ENCODE results near the gene TAS2R14.

TAS2R14 gene

GRCh38 chr12:10939163-10939562 lies at the start of gene TAS2R14:
TSS of gene TAS2R14 (minus strand) at chr12:10939263. CDS start at chr12:10939207, 56 bp downstream.
- no peak for TF ChIP-seq RAD21 (IDR thresholded peaks at IDR 0.05; ENCODE audit: low read depth)
- TF ChIP-seq EGR1 (IDR thresholded peaks at IDR 0.05), result no peak
- TF ChIP-seq CEBPB (IDR thresholded peaks at IDR 0.05), result no peak
- no peak for TF ChIP-seq EP300 (IDR thresholded peaks at IDR 0.05; ENCODE audit: borderline replicate concordance)
- TF ChIP-seq TAF1 (IDR thresholded peaks at IDR 0.05; ENCODE audit: low read depth), result no peak

- no peak for TF ChIP-seq FOXM1 (IDR thresholded peaks at IDR 0.05; ENCODE audit: borderline replicate concordance, low read depth)
- no peak for TF ChIP-seq ZBTB7A (IDR thresholded peaks at IDR 0.05; ENCODE audit: low read depth)
- TF ChIP-seq, protein P1, sequence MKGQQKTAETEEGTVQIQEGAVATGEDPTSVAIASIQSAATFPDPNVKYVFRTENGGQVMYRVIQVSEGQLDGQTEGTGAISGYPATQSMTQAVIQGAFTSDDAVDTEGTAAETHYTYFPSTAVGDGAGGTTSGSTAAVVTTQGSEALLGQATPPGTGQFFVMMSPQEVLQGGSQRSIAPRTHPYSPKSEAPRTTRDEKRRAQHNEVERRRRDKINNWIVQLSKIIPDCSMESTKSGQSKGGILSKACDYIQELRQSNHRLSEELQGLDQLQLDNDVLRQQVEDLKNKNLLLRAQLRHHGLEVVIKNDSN (IDR thresholded peaks at IDR 0.05), result no peak
These were observed 47.7 kb upstream of the TAS2R14 start, which contains the start of gene TAS2R50 for GRCh38 chr12:10986812-10987211. TSS of gene TAS2R50 (minus strand) at chr12:10986912. CDS start at chr12:10986860, 52 bp downstream.

DNA sequence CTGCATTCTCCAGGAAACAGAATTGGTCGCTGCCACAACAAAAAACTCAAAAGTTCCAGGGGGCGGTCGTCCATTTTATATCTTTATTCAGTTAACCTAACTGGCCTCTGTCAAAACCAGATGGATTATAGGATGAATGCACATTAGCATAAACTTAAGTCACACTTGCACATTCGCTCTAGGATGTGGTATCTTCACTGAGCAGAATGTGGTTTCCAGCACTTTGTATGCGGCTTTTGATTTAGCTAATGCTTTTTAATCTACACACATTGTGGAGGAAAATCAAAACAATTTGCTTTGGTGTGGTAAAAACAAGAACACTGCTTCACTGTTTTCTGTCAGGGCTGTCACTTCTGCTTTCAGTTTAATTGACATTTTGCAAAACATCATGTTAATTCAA lies 43.2 kb upstream of the TAS2R14 start:
- no peak for TF ChIP-seq TAF1 (IDR thresholded peaks at IDR 0.05; ENCODE audit: low read depth)
- no peak for TF ChIP-seq EP300 (IDR thresholded peaks at IDR 0.05; ENCODE audit: borderline replicate concordance)
- no peak for TF ChIP-seq FOXM1 (IDR thresholded peaks at IDR 0.05; ENCODE audit: borderline replicate concordance, low read depth)
- TF ChIP-seq CREB1 (IDR thresholded peaks at IDR 0.05; ENCODE audit: low read depth), result no peak
- TF ChIP-seq, protein P1 (IDR thresholded peaks at IDR 0.05), result no peak
- TF ChIP-seq CEBPB (IDR thresholded peaks at IDR 0.05), result no peak
- TF ChIP-seq YY1 (IDR thresholded peaks at IDR 0.05; ENCODE audit: low read depth), result no peak
- no peak for TF ChIP-seq ZBTB7A (IDR thresholded peaks at IDR 0.05; ENCODE audit: low read depth)
- no peak for TF ChIP-seq TCF12 (IDR thresholded peaks at IDR 0.05; ENCODE audit: low read depth)
- no peak for TF ChIP-seq EGR1 (IDR thresholded peaks at IDR 0.05)
- TF ChIP-seq RAD21 (IDR thresholded peaks at IDR 0.05; ENCODE audit: low read depth), result no peak
- TF ChIP-seq REST (IDR thresholded peaks at IDR 0.05; ENCODE audit: low read depth), result no peak
- TF ChIP-seq NFIC (IDR thresholded peaks at IDR 0.05), result no peak
- TF ChIP-seq, protein P2, sequence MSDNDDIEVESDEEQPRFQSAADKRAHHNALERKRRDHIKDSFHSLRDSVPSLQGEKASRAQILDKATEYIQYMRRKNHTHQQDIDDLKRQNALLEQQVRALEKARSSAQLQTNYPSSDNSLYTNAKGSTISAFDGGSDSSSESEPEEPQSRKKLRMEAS (IDR thresholded peaks at IDR 0.05), result no peak
- no peak for TF ChIP-seq TEAD4 (IDR thresholded peaks at IDR 0.05)

DNA sequence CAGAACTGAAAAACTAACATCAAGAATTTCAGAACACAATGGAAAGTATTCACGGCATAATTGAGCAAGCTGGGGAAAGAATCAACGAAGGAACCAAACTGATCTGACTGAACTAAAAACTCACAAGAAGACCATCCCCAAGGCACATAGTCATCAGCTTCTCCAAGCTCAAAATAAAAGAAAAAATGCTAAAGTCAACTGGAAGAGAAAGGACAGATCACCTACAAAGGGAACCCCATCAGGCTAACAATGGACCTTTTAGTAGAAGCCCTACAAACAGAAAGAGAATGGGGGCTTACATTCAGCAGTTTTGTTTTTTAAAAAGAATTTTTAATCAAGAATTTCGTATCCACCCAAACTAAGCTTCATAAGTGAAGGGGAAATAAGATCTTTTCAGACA lies 35.9 kb upstream of the TAS2R14 start:
- TF ChIP-seq TEAD4 (IDR thresholded peaks at IDR 0.05) (no peak), CREB1 (IDR thresholded peaks at IDR 0.05; ENCODE audit: low read depth) (no peak), TCF12 (IDR thresholded peaks at IDR 0.05; ENCODE audit: low read depth) (no peak), CEBPB (IDR thresholded peaks at IDR 0.05) (no peak), FOXM1 (IDR thresholded peaks at IDR 0.05; ENCODE audit: borderline replicate concordance, low read depth) (no peak)
- TF ChIP-seq, protein P1 (IDR thresholded peaks at IDR 0.05), result no peak

- TF ChIP-seq FOXM1 (IDR thresholded peaks at IDR 0.05; ENCODE audit: borderline replicate concordance, low read depth), result no peak
- no peak for TF ChIP-seq ZBTB7A (IDR thresholded peaks at IDR 0.05; ENCODE audit: low read depth)
- peak; percentile 10; the same call in 1 of the 2 replicates for TF ChIP-seq CEBPB (IDR thresholded peaks at IDR 0.05)
- TF ChIP-seq, protein P2 (IDR thresholded peaks at IDR 0.05), result no peak
- no peak for TF ChIP-seq TEAD4 (IDR thresholded peaks at IDR 0.05)
- no peak for TF ChIP-seq YY1 (IDR thresholded peaks at IDR 0.05; ENCODE audit: low read depth)
- no peak for TF ChIP-seq RAD21 (IDR thresholded peaks at IDR 0.05; ENCODE audit: low read depth)
These were observed 29.8 kb upstream of the TAS2R14 start for GRCh38 chr12:10968765-10969456.

DNA sequence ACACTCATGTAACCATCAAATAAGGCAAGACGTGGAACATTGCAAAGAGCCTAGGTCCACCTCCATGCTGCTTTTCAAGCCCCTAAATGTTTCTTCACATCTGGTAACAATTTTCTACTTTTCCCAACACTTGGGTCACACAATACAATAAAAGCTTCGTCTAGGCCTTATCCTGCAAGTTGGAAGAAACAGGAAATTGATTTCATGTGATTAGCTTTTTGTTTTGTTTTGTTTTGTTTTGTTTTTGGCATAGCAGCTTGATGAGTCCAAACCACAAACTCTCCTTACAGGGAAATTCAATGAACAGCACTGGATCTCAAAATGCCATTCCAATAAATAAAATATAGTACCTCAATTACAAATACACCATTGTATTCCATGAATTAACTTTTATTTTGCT lies 28.3 kb upstream of the TAS2R14 start:
- TF ChIP-seq ZBTB7A (IDR thresholded peaks at IDR 0.05; ENCODE audit: low read depth) (no peak), EP300 (IDR thresholded peaks at IDR 0.05; ENCODE audit: borderline replicate concordance) (no peak), TCF12 (IDR thresholded peaks at IDR 0.05; ENCODE audit: low read depth) (no peak), TEAD4 (IDR thresholded peaks at IDR 0.05) (no peak), TAF1 (IDR thresholded peaks at IDR 0.05; ENCODE audit: low read depth) (no peak), EGR1 (IDR thresholded peaks at IDR 0.05) (no peak), CREB1 (IDR thresholded peaks at IDR 0.05; ENCODE audit: low read depth) (no peak), CEBPB (IDR thresholded peaks at IDR 0.05) (no peak), NFIC (IDR thresholded peaks at IDR 0.05) (no peak), REST (IDR thresholded peaks at IDR 0.05; ENCODE audit: low read depth) (no peak), RAD21 (IDR thresholded peaks at IDR 0.05; ENCODE audit: low read depth) (no peak), FOXM1 (IDR thresholded peaks at IDR 0.05; ENCODE audit: borderline replicate concordance, low read depth) (no peak), YY1 (IDR thresholded peaks at IDR 0.05; ENCODE audit: low read depth) (no peak)
- TF ChIP-seq, protein P2 (IDR thresholded peaks at IDR 0.05), result no peak
- TF ChIP-seq, protein P1 (IDR thresholded peaks at IDR 0.05), result no peak
